Nephron (organoid): ENCODE data around the gene ZNF775.

Source experiments
- H3K27ac Mint-ChIP-seq, 3 experiments: 2 replicates each; pipeline ENCODE4 v1.8.0; 2020; ENCODE audit warnings: mixed read lengths in 3 of 3, mild to moderate bottlenecking in 2 of 3, moderate library complexity in 1 of 3
- H3K27me3 Mint-ChIP-seq: 2 replicates; pipeline ENCODE4 v1.8.0; 2021; ENCODE audit warnings: low read depth, mild to moderate bottlenecking, moderate library complexity, mixed read lengths
- H3K36me3 Mint-ChIP-seq: 2 replicates; pipeline ENCODE4 v1.8.0; 2020; ENCODE audit warnings: low read depth, mixed read lengths
- H3K4me1 Mint-ChIP-seq: 2 replicates; pipeline ENCODE4 v1.8.0; 2020; ENCODE audit warnings: mixed read lengths
- H3K4me3 Mint-ChIP-seq, 3 experiments: 2 replicates each; pipeline ENCODE4 v1.8.0; 2020; ENCODE audit warnings: mild to moderate bottlenecking in 3 of 3, mixed read lengths in 3 of 3, moderate library complexity in 2 of 3
- H3K9me3 Mint-ChIP-seq: 2 replicates; pipeline ENCODE4 v1.8.0; 2020; ENCODE audit warnings: mixed read lengths
- TF ChIP-seq, protein P1 (sequence below), 3 experiments: fragments of 200-600 bp; sonication (generic); IDR thresholded peaks; one replicate each; pipeline ENCODE4 v1.5.0; 2021; ENCODE audit warnings: antibody characterized with exemption in 3 of 3; ENCODE audit not compliant: unreplicated experiment in 3 of 3

The ZNF775 gene

DNA sequence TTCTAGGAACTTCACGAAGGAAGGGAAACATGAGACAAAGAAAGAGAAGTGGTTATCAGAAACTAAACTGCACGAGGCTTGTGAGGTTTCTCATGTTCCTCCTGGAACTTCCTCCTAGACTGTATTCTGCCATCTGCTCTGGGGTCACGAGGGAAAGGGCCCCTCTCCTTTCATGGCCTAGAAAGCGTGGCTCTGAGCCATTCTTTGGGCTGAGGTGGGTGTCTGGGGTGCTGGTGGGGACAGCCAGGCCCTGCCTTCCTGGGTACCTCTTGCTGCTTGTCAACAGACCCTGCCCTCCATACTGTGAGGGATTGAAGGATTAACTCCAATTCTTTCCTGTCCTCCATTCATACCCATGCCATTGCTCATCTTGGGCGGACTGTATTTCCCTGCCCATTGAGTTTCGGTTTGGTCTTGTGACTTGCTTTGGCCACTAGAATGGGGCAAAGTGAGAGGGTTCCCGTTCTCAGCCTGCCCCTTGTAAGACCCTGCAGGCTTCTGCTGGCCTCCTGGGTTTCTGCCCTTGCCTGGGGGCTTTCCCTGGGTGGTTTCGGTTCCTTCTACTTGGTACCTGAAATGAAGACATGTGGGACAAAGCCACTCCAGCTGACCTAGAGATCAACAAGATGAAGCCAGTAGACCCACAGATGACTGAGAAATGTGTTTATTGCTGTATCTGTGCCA lies 56.4 kb downstream of the ZNF775 start:
- H3K36me3 Mint-ChIP-seq, result no peaks in the 10 kb centered on the region
- TF ChIP-seq, protein P1, sequence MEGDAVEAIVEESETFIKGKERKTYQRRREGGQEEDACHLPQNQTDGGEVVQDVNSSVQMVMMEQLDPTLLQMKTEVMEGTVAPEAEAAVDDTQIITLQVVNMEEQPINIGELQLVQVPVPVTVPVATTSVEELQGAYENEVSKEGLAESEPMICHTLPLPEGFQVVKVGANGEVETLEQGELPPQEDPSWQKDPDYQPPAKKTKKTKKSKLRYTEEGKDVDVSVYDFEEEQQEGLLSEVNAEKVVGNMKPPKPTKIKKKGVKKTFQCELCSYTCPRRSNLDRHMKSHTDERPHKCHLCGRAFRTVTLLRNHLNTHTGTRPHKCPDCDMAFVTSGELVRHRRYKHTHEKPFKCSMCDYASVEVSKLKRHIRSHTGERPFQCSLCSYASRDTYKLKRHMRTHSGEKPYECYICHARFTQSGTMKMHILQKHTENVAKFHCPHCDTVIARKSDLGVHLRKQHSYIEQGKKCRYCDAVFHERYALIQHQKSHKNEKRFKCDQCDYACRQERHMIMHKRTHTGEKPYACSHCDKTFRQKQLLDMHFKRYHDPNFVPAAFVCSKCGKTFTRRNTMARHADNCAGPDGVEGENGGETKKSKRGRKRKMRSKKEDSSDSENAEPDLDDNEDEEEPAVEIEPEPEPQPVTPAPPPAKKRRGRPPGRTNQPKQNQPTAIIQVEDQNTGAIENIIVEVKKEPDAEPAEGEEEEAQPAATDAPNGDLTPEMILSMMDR (IDR thresholded peaks at IDR 0.05; ENCODE audit: unreplicated experiment in 3 of 3), result no peak
- no peak overlapping the region for H3K27ac Mint-ChIP-seq
- H3K4me1 Mint-ChIP-seq, result peaks cover 3% of the 10 kb centered on the region
- peaks cover 22% of the 10 kb centered on the region for H3K27me3 Mint-ChIP-seq
- no peak overlapping the region for H3K4me3 Mint-ChIP-seq
- peaks cover 5% of the 10 kb centered on the region for H3K9me3 Mint-ChIP-seq

- TF ChIP-seq, protein P1 (IDR thresholded peaks at IDR 0.05; ENCODE audit: unreplicated experiment in 3 of 3), result no peak
- Mint-ChIP-seq H3K4me1 (peaks cover 7% of the 10 kb centered on the region), H3K9me3 (peaks cover 18% of the 10 kb centered on the region), H3K36me3 (no peaks in the 10 kb centered on the region), H3K27me3 (peaks cover 8% of the 10 kb centered on the region), H3K27ac (no peak overlapping the region), H3K4me3 (no peak overlapping the region)
Observed at GRCh38 chr7:150439967-150440366, 60.8 kb downstream of the ZNF775 start.

GRCh38 chr7:150441524-150441923 lies 62.4 kb downstream of the ZNF775 start:
- Mint-ChIP-seq H3K4me3 (no peak overlapping the region), H3K36me3 (no peaks in the 10 kb centered on the region), H3K27ac (no peak overlapping the region), H3K27me3 (peaks cover 5% of the 10 kb centered on the region), H3K4me1 (peaks cover 10% of the 10 kb centered on the region), H3K9me3 (peaks cover 18% of the 10 kb centered on the region)
- TF ChIP-seq, protein P1 (IDR thresholded peaks at IDR 0.05; ENCODE audit: unreplicated experiment in 3 of 3), result no peak

- Mint-ChIP-seq H3K27me3 (peaks cover 5% of the 10 kb centered on the region), H3K9me3 (peaks cover 18% of the 10 kb centered on the region), H3K4me3 (no peak overlapping the region), H3K4me1 (peaks cover 11% of the 10 kb centered on the region), H3K27ac (no peak overlapping the region), H3K36me3 (no peaks in the 10 kb centered on the region)
- TF ChIP-seq, protein P1 (IDR thresholded peaks at IDR 0.05; ENCODE audit: unreplicated experiment in 3 of 3), result no peak
Observed at GRCh38 chr7:150442811-150443210, 63.7 kb downstream of the ZNF775 start.

DNA sequence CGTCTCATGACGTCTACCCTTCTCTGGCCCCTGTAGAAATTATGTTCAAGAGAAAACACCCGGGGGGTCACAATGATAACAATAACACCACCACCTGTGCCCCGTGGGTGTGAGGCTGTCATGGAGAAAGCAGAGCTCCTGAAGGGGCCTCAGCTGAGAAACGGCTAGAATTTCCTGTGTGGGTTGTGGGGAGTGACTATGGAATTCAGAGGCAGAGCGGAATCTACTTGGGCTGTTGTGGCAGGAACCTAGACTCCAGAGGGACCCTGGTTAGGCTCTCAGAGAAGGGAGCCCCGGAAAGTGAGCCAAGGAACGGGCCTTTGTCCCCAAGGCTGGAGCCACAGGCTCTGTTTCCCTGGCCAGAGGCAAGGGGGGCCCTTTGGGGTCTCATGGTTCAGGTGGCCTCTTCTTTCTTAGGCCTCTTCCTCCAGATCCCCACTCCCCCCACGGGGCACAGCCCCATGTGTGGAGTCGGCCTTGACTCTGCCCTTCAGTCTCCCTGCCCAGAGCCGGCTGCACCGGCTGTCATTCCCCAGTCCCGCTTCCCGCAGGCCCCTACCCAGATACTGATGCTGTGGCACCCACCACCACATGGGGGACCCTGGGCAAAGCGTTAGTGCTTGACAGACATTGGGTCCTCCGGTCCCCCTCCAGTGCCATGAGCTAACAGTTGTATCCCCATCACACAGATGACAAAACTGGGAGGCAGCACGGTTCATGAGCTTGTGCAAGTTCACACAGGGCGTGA lies 64.8 kb downstream of the ZNF775 start:
- H3K4me1 Mint-ChIP-seq, result peaks cover 16% of the 10 kb centered on the region
- H3K27ac Mint-ChIP-seq, result no peak overlapping the region
- no peak overlapping the region for H3K4me3 Mint-ChIP-seq
- H3K27me3 Mint-ChIP-seq, result peaks cover 5% of the 10 kb centered on the region
- peaks cover 16% of the 10 kb centered on the region for H3K9me3 Mint-ChIP-seq
- H3K36me3 Mint-ChIP-seq, result no peaks in the 10 kb centered on the region
- TF ChIP-seq, protein P1 (IDR thresholded peaks at IDR 0.05; ENCODE audit: unreplicated experiment in 3 of 3), result no peak
